Gastroesophageal sphincter (tissue), 4 donors: ENCODE measurements around the gene SCFD2. TPM values are rescaled to one million over a fixed set of nuclear protein-coding genes. Genes with fewer than 3 reads are reported as not detected.
"Not testable (repeated sequence)": the region's sequence is repeated elsewhere in the genome, so short reads cannot be mapped to it uniquely, and the experiment has no call there.

Source experiments
- ATAC-seq: fragments of 150-250 bp; one replicate; pipeline ENCODE4 v1.9.1; 2016; ENCODE audit warnings: mild to moderate bottlenecking, moderate library complexity
- H3K27ac ChIP-seq, 4 donors: fragments of 200-600 bp; sonication (generic) in 3 of 4; 1 replicate in 3 of 4; 2 replicates in 1 of 4; pipeline ENCODE4 v1.5.1; 2016 to 2019
- H3K27me3 ChIP-seq: fragments of 200-600 bp; sonication (generic); one replicate; pipeline ENCODE4 v1.5.1; 2019
- H3K36me3 ChIP-seq, 2 donors: fragments of 200-600 bp; sonication (generic); one replicate each; pipeline ENCODE4 v1.5.1; 2019; ENCODE audit warnings: control low read depth in 1 of 2
- H3K4me1 ChIP-seq, 3 donors: fragments of 200-600 bp; sonication (generic); 1 replicate in 2 of 3; 2 replicates in 1 of 3; pipeline ENCODE4 v1.5.1; 2016 to 2019; ENCODE audit warnings: control low read depth in 2 of 3
- H3K4me3 ChIP-seq, 2 donors: fragments of 200-600 bp; sonication (generic); one replicate each; pipeline ENCODE4 v1.5.1; 2019; ENCODE audit warnings: mild to moderate bottlenecking in 1 of 2, moderate library complexity in 1 of 2
- H3K9me3 ChIP-seq, 3 donors: fragments of 200-600 bp; sonication (generic); one replicate each; pipeline ENCODE4 v1.5.1; 2017 to 2019; ENCODE audit warnings: control low read depth in 2 of 3
- CTCF ChIP-seq, 4 experiments: fragments of 200-600 bp in 2 of 4; fragments of 450-650 bp in 2 of 4; sonication (generic) in 1 of 4; IDR thresholded peaks; one replicate each; pipeline ENCODE4 v1.5.1; 2017 to 2019; ENCODE audit warnings: antibody characterized with exemption in 4 of 4, mild to moderate bottlenecking in 2 of 4, moderate library complexity in 2 of 4
- EP300 ChIP-seq: sonication (generic); formaldehyde crosslinking; IDR thresholded peaks from one replicate; pipeline ENCODE4 v1.6.1; 2017; ENCODE audit warnings: antibody characterized with exemption, mild to moderate bottlenecking
- POLR2A ChIP-seq, 2 donors: fragments of 450-650 bp; IDR thresholded peaks; one replicate each; pipeline ENCODE4 v1.6.1; 2017; ENCODE audit warnings: antibody characterized with exemption in 2 of 2, mild to moderate bottlenecking in 2 of 2, moderate library complexity in 1 of 2
- POLR2AphosphoS5 ChIP-seq: sonication (generic); formaldehyde crosslinking; IDR thresholded peaks from one replicate; pipeline ENCODE4 v1.6.1; 2017; ENCODE audit warnings: antibody characterized with exemption
- WGBS, 2 donors: methylation state at CpG; one replicate each; pipeline ENCODE4 v1.1.5; 2018; ENCODE audit warnings: low coverage in 1 of 2; 5-methylcytosine and 5-hydroxymethylcytosine counted together
- total RNA-seq, 4 donors: library from RNA; depleted of rRNA; stranded (reverse); fragments of >200 nt; gene quantifications; one replicate each; pipeline ENCODE4 v1.1.0, GENCODE V29; 2016

The SCFD2 gene
- total RNA-seq, 4 donors from 2014 or later, result 8.9 to 17.6 (median 14.6) TPM

GRCh38 chr4:53346920-53347852 is 18.7 kb downstream of the SCFD2 start:
- 20 to 32% methylated on average over 4 to 5 of the region's 5 CpGs for WGBS, 2 donors
- ATAC-seq, result no peak

GRCh38 chr4:53346392-53346791 is 19.5 kb downstream of the SCFD2 start:
- not testable (repeated sequence) for H3K27me3 ChIP-seq, H3K9me3 ChIP-seq, H3K27ac ChIP-seq, ATAC-seq, H3K4me3 ChIP-seq, H3K4me1 ChIP-seq
- peaks cover 0 to 11% of the 10 kb centered on the region in 2 donors for H3K36me3 ChIP-seq
- WGBS, 2 donors, result 92% methylated on average over 2 of the region's 2 CpGs; no CpG with 5 or more reads in 1 of the 2 donors

More at GRCh38 chr4:53346920-53347852, 18.7 kb downstream of the SCFD2 start:
- Histone ChIP-seq H3K36me3 (peaks cover 0 to 19% of the 10 kb centered on the region in 2 donors), H3K4me3 (no peak overlapping the region), H3K27me3 (no peaks in the 10 kb centered on the region), H3K27ac (no peak overlapping the region), H3K9me3 (no peaks in the 10 kb centered on the region), H3K4me1 (peaks cover 0 to 10% (median 0%) of the 10 kb centered on the region in 3 donors)
- no peak for TF ChIP-seq POLR2AphosphoS5
- TF ChIP-seq POLR2A (IDR thresholded peaks at IDR 0.05), result no peak
- no peak for TF ChIP-seq CTCF (IDR thresholded peaks at IDR 0.05)
- TF ChIP-seq EP300, result no peak

- H3K9me3 ChIP-seq, H3K4me1 ChIP-seq, ATAC-seq, H3K27ac ChIP-seq, H3K27me3 ChIP-seq, H3K4me3 ChIP-seq, H3K36me3 ChIP-seq: not testable (repeated sequence)
- 95% methylated on average over 7 to 9 of the region's 12 CpGs for WGBS, 2 donors
Observed at GRCh38 chr4:53340145-53340544, 25.7 kb downstream of the SCFD2 start.

- H3K27me3 ChIP-seq, ATAC-seq, H3K4me1 ChIP-seq, H3K4me3 ChIP-seq, H3K36me3 ChIP-seq, H3K9me3 ChIP-seq, H3K27ac ChIP-seq: not testable (repeated sequence)
- WGBS, 2 donors, result 75 to 90% methylated on average over 3 to 4 of the region's 6 CpGs
Observed at GRCh38 chr4:53334916-53335315, 30.9 kb downstream of the SCFD2 start.

GRCh38 chr4:53326535-53326934 is 39.3 kb downstream of the SCFD2 start:
- no peak for ATAC-seq
- WGBS, 2 donors, result 83 to 88% methylated on average over 2 to 3 of the region's 3 CpGs
- Histone ChIP-seq H3K4me3 (no peak overlapping the region), H3K36me3 (no peaks in the 10 kb centered on the region), H3K9me3 (no peaks in the 10 kb centered on the region), H3K27ac (no peak overlapping the region), H3K4me1 (peaks cover 0 to 7% (median 0%) of the 10 kb centered on the region in 3 donors), H3K27me3 (no peaks in the 10 kb centered on the region)
- no peak for TF ChIP-seq EP300
- no peak for TF ChIP-seq POLR2A (IDR thresholded peaks at IDR 0.05)
- TF ChIP-seq POLR2AphosphoS5, result no peak
- TF ChIP-seq CTCF (IDR thresholded peaks at IDR 0.05), result no peak

GRCh38 chr4:53322696-53323095 is 43.2 kb downstream of the SCFD2 start:
- no peak overlapping the region for H3K4me3 ChIP-seq
- H3K36me3 ChIP-seq, result no peaks in the 10 kb centered on the region
- peaks cover 0 to 14% (median 0%) of the 10 kb centered on the region in 3 donors for H3K4me1 ChIP-seq
- no peaks in the 10 kb centered on the region for H3K9me3 ChIP-seq
- no peak for ATAC-seq
- no peak overlapping the region for H3K27ac ChIP-seq
- H3K27me3 ChIP-seq, result no peaks in the 10 kb centered on the region
- TF ChIP-seq EP300 (no peak), POLR2AphosphoS5 (no peak), CTCF (IDR thresholded peaks at IDR 0.05) (no peak), POLR2A (IDR thresholded peaks at IDR 0.05) (no peak)
